ENCODE results near the gene SLC27A1. TPM values are rescaled to one million over a fixed set of nuclear protein-coding genes. Genes with fewer than 3 reads are reported as not detected.
A peak's percentile ranks its signal among the peaks of the same experiment; 100 is the strongest.

SLC27A1 gene
- total RNA-seq, 3 donors from 2014 or later (not counting 1 experiment from before 2014, with no cell fraction given): 12.9 to 26.2 (median 16.3) TPM

GRCh38 chr19:17538684-17539237, 68.4 kb downstream of the SLC27A1 start:
- Mint-ChIP-seq H3K9me3 (no peaks in the 10 kb centered on the region), H3K36me3 (no peaks in the 10 kb centered on the region), H3K27me3 (ENCODE audit: low read depth in 2 of 2) (no peaks in the 10 kb centered on the region), H3K27ac (peak overlapping the region in 1 of 2 donors; percentile 86), H3K4me1 (peaks cover 15 to 25% of the 10 kb centered on the region in 2 donors), H3K4me3 (peak overlapping the region; percentile 87)
- DNase-seq (no peak), ATAC-seq (no peak)
- peaks cover 22% of the 10 kb centered on the region for H3K4me1 ChIP-seq (ENCODE audit: control insufficient read depth, insufficient read depth, low read length)
- TF ChIP-seq, protein P1, sequence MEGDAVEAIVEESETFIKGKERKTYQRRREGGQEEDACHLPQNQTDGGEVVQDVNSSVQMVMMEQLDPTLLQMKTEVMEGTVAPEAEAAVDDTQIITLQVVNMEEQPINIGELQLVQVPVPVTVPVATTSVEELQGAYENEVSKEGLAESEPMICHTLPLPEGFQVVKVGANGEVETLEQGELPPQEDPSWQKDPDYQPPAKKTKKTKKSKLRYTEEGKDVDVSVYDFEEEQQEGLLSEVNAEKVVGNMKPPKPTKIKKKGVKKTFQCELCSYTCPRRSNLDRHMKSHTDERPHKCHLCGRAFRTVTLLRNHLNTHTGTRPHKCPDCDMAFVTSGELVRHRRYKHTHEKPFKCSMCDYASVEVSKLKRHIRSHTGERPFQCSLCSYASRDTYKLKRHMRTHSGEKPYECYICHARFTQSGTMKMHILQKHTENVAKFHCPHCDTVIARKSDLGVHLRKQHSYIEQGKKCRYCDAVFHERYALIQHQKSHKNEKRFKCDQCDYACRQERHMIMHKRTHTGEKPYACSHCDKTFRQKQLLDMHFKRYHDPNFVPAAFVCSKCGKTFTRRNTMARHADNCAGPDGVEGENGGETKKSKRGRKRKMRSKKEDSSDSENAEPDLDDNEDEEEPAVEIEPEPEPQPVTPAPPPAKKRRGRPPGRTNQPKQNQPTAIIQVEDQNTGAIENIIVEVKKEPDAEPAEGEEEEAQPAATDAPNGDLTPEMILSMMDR (IDR thresholded peaks at IDR 0.05): no peak
- no peak overlapping the region for H3K27ac ChIP-seq (ENCODE audit: low read length)
- H3K36me3 ChIP-seq (ENCODE audit: control insufficient read depth, insufficient read depth, low read length): no peaks in the 10 kb centered on the region
- WGBS (ENCODE audit: insufficient coverage): 18% methylated on average over 13 of the region's 13 CpGs
- H3K27me3 ChIP-seq (ENCODE audit: control insufficient read depth, insufficient read depth, low read length): no peaks in the 10 kb centered on the region
- intact Hi-C loops (cut with micrococcal nuclease): loop anchor here (1.0 to 2.0 kb wide), 3 partner anchors 16 to 26 kb away; partner anchors contain the start of gene COLGALT1
- H3K9me3 ChIP-seq (ENCODE audit: control insufficient read depth, insufficient read depth, low read length): no peaks in the 10 kb centered on the region
- peak overlapping the region; percentile 57 for H3K4me3 ChIP-seq (ENCODE audit: low read length)

DNA sequence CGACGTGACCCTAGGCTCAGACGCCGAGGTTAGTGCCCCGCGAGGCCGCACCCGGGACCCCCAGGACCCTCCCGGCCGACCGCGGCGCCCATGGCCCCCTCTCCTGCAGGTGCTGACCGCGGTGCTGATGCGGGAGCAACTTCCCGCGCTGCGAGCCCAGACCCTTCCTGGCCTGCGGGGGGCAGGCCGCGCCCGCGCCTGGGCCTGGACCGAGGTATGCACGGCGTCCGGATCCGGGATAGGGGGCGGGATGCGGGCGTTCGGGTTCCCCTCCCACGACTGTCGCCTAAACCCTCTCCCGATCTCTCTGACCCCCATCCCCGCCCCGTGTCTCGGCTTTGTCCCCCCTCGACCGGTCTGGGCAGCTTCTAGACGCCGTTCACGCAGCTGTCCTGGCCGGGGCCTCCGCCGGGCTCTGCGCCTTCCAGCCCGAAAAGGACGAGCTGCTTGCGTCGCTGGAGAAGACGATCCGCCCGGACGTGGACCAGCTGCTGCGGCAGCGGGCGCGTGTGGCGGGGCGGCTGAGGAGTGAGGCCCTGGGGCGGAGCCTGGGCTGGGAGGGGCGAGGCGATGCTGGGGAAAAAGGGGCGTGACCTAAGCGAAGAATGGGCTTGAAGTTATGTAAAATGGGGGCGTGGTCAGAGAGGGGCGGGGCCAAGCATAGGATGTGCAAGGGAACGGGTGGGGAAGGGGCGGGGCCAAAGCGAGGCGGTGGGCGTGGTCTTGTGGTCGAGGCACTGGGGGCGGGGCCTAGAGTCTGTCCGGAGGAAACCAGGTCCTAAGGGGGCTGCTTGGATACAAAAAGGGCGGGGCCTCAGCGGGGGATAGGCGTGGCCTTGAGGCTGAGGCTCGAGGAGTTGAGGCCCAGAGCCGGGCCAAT, 69.2 kb downstream of the SLC27A1 start:
- H3K27me3 Mint-ChIP-seq (ENCODE audit: low read depth in 2 of 2): no peaks in the 10 kb centered on the region
- intact Hi-C loops (cut with micrococcal nuclease): loop anchor here (1.0 to 2.0 kb wide), 3 partner anchors 15 to 27 kb away; partner anchors contain the start of gene COLGALT1

GRCh38 chr19:17540174-17540573, 69.8 kb downstream of the SLC27A1 start:
- H3K4me1 Mint-ChIP-seq: peaks cover 15 to 25% of the 10 kb centered on the region in 2 donors

More for the DNA sequence above, 69.2 kb downstream of the SLC27A1 start:
- DNase-seq (peak; percentile 98 to 99), ATAC-seq (peak; percentile 95 to 100 (median 97))
- Histone ChIP-seq H3K27ac (ENCODE audit: low read length) (peak overlapping the region; percentile 60), H3K36me3 (ENCODE audit: control insufficient read depth, insufficient read depth, low read length) (no peaks in the 10 kb centered on the region), H3K4me3 (ENCODE audit: low read length) (peak overlapping the region; percentile 57), H3K9me3 (ENCODE audit: control insufficient read depth, insufficient read depth, low read length) (no peaks in the 10 kb centered on the region), H3K27me3 (ENCODE audit: control insufficient read depth, insufficient read depth, low read length) (no peaks in the 10 kb centered on the region), H3K4me1 (ENCODE audit: control insufficient read depth, insufficient read depth, low read length) (peaks cover 22% of the 10 kb centered on the region)
- 4% methylated on average over 82 of the region's 82 CpGs for WGBS (ENCODE audit: insufficient coverage)
- Mint-ChIP-seq H3K27ac (peak overlapping the region; percentile 67 to 86), H3K4me1 (peaks cover 15 to 25% of the 10 kb centered on the region in 2 donors), H3K36me3 (no peaks in the 10 kb centered on the region), H3K9me3 (no peaks in the 10 kb centered on the region), H3K4me3 (peak overlapping the region; percentile 89)
- TF ChIP-seq, protein P1 (IDR thresholded peaks at IDR 0.05): no peak

More at GRCh38 chr19:17540174-17540573, 69.8 kb downstream of the SLC27A1 start:
- Histone ChIP-seq H3K4me3 (ENCODE audit: low read length) (no peak overlapping the region), H3K27me3 (ENCODE audit: control insufficient read depth, insufficient read depth, low read length) (no peaks in the 10 kb centered on the region), H3K36me3 (ENCODE audit: control insufficient read depth, insufficient read depth, low read length) (no peaks in the 10 kb centered on the region), H3K4me1 (ENCODE audit: control insufficient read depth, insufficient read depth, low read length) (peaks cover 22% of the 10 kb centered on the region), H3K27ac (ENCODE audit: low read length) (peak overlapping the region; percentile 11), H3K9me3 (ENCODE audit: control insufficient read depth, insufficient read depth, low read length) (no peaks in the 10 kb centered on the region)
- Mint-ChIP-seq H3K36me3 (no peaks in the 10 kb centered on the region), H3K4me3 (no peak overlapping the region), H3K9me3 (no peaks in the 10 kb centered on the region), H3K27me3 (ENCODE audit: low read depth in 2 of 2) (no peaks in the 10 kb centered on the region), H3K27ac (peak overlapping the region; percentile 54 to 86)
- DNase-seq (no peak), ATAC-seq (no peak)
- WGBS (ENCODE audit: insufficient coverage): 92% methylated on average over 30 of the region's 30 CpGs
- TF ChIP-seq, protein P1 (IDR thresholded peaks at IDR 0.05): no peak
- intact Hi-C loops (cut with micrococcal nuclease): no loop called here

All from natural killer cell (primary cell).